Measurements from ENCODE around the gene TNFAIP2. TPM values are rescaled to one million over a fixed set of nuclear protein-coding genes. Genes with fewer than 3 reads are reported as not detected.
"Not testable (repeated sequence)": the region's sequence is repeated elsewhere in the genome, so short reads cannot be mapped to it uniquely, and the experiment has no call there.

The TNFAIP2 gene
- total RNA-seq, 2 experiments from 2014 or later, result 1.1 to 1.2 TPM

GRCh38 chr14:103111232-103111868 is 11.9 kb upstream of the TNFAIP2 start:
- POLR2A ChIA-PET, result no interaction called here
- CTCF ChIA-PET, result no interaction called here
- H3K27me3 Mint-ChIP-seq, result no peaks in the 10 kb centered on the region
- H3K27ac Mint-ChIP-seq, result no peak overlapping the region
- intact Hi-C loops (cut with micrococcal nuclease), result no loop called here
- H3K9me3 Mint-ChIP-seq, result no peaks in the 10 kb centered on the region
- no peaks in the 10 kb centered on the region for H3K36me3 Mint-ChIP-seq (ENCODE audit: low read depth)
- no peak for DNase-seq
- peaks cover 7% of the 10 kb centered on the region for H3K4me1 Mint-ChIP-seq (ENCODE audit: low read depth)
- no peak for ATAC-seq
- no peak for TF ChIP-seq CTCF (IDR thresholded peaks at IDR 0.05)
- H3K4me3 Mint-ChIP-seq, result no peak overlapping the region

DNA sequence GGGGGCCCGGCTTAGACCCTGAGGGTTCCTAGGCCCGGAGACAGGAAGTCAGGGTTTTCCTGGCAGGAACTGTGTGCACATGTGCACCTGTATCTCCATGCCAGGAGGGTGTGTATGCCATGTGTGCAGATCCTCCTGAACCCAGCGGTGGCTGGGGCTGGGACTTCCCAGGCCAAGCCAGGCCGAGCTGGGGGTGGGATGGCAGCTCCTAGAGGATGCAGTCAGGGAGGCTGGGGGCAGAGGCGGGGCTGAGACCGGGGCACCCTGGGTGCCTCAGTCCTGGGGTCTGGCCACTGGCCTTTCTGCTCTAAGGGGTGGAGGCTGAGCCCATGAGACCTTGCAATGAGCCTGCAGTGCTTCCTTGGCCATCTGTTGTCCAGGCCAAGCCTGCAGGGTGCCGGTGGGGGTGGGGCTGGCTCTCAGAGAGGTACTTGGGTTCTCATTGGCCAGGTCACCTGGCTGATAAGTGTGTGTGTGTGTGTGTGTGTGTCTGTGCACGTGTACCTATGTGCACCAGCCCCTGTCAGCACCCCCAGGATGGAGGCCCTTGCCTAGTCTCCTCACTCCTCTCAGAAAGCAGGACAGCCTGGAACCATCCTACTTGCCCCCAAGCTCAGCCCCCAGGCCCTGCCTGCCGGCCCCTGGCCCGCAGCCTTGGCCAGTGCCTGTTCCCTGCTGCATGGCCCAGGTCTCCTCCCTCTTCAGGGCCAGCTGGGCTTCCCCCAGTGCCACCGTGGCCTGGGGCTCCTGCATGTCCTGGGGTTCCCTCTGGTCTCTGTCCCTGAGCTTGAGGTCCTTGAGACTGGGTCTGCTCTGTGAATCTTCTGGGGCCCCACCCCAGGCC is 10.6 kb upstream of the TNFAIP2 start:
- Mint-ChIP-seq H3K9me3 (no peaks in the 10 kb centered on the region), H3K27me3 (no peaks in the 10 kb centered on the region), H3K36me3 (ENCODE audit: low read depth) (no peaks in the 10 kb centered on the region), H3K4me1 (ENCODE audit: low read depth) (peaks cover 7% of the 10 kb centered on the region), H3K4me3 (no peak overlapping the region), H3K27ac (no peak overlapping the region)
- CTCF ChIA-PET, result interaction anchor here (1.1 kb wide), 1 partner anchor 8 kb away, joined by 5 read pairs; no protein-coding TSS in a partner anchor
- TF ChIP-seq CTCF (IDR thresholded peaks at IDR 0.05), result no peak
- POLR2A ChIA-PET, result no interaction called here
- no peak for ATAC-seq
- no peak for DNase-seq
- intact Hi-C loops (cut with micrococcal nuclease), result no loop called here

GRCh38 chr14:103113303-103113702 is 10.0 kb upstream of the TNFAIP2 start:
- CTCF ChIA-PET, result interaction anchor here (1.1 kb wide), 1 partner anchor 8 kb away, joined by 5 read pairs; no protein-coding TSS in a partner anchor
- Mint-ChIP-seq H3K27ac (no peak overlapping the region), H3K36me3 (ENCODE audit: low read depth) (no peaks in the 10 kb centered on the region), H3K4me3 (no peak overlapping the region), H3K4me1 (ENCODE audit: low read depth) (peaks cover 7% of the 10 kb centered on the region), H3K27me3 (no peaks in the 10 kb centered on the region), H3K9me3 (no peaks in the 10 kb centered on the region)
- POLR2A ChIA-PET, result no interaction called here
- ATAC-seq (no peak), DNase-seq (no peak)
- intact Hi-C loops (cut with micrococcal nuclease), result no loop called here
- TF ChIP-seq CTCF (IDR thresholded peaks at IDR 0.05), result no peak

DNA sequence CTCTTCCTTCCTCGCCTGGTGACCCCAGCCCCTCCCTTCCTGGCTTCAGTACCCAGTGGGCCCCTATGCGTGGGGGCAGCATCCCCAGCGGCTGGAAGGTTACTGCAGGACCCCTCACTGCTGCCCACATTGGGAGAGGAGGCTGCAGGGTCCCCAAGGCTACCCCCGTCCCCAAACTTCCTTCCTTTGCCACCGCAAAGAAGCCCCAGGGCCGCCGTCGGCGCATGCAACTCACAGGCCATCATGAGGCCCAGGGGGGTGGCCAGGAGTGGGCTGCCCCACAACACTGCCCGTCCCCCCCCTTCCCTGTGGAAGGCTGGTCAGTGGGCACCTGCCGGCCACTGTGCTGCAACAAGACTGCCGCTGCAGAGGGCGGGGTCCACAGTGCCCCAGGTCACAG is 9.5 kb upstream of the TNFAIP2 start:
- H3K27ac Mint-ChIP-seq, result no peak overlapping the region
- H3K4me3 Mint-ChIP-seq, result no peak overlapping the region
- H3K9me3 Mint-ChIP-seq, result no peaks in the 10 kb centered on the region
- no peaks in the 10 kb centered on the region for H3K36me3 Mint-ChIP-seq (ENCODE audit: low read depth)
- H3K4me1 Mint-ChIP-seq (ENCODE audit: low read depth), result peaks cover 5% of the 10 kb centered on the region
- ATAC-seq, result no peak
- no peaks in the 10 kb centered on the region for H3K27me3 Mint-ChIP-seq
- DNase-seq, result no peak
- ChIA-PET CTCF (interaction anchor here (1.1 kb wide), 1 partner anchor 9 kb away, joined by 5 read pairs; no protein-coding TSS in a partner anchor), POLR2A (no interaction called here)
- no peak for TF ChIP-seq CTCF (IDR thresholded peaks at IDR 0.05)
- intact Hi-C loops (cut with micrococcal nuclease), result no loop called here

DNA sequence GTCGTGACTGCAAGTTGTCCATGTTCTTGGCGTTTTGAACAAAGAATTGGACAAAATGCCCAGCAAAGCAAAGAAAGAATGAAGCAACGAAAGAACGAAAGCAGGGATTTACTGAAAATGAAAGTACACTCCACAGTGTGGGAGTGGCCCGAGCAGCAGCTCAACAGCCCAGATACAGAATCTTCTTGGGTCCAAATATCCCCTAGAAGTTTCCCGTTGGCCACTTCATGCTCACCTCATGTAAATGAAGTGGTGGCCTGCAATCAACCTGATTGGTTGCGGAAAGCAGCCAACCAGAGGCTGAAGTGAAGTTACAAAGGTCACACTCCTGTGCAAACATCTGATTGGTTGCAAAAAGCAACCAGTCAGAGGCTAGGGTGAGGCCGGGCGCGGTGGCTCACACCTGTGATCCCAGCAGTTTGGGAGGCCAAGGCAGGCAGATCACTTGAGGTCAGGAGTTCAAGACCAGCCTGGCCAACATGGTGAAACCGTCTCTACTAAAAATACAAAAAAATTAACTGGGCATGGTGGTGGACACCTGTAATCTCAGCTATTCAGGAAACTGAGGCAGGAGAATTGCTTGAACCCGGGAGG is 8.1 kb upstream of the TNFAIP2 start:
- DNase-seq, result peak; percentile 37
- ATAC-seq; H3K27ac Mint-ChIP-seq; H3K36me3 Mint-ChIP-seq (ENCODE audit: low read depth); H3K4me3 Mint-ChIP-seq; H3K9me3 Mint-ChIP-seq; intact Hi-C loops (cut with micrococcal nuclease); H3K27me3 Mint-ChIP-seq; H3K4me1 Mint-ChIP-seq (ENCODE audit: low read depth): not testable (repeated sequence)
- CTCF ChIA-PET, result interaction anchor here (2.2 kb wide), 1 partner anchor 10 kb away, joined by 16 read pairs; no protein-coding TSS in a partner anchor
- POLR2A ChIA-PET, result interaction anchor here (0.5 to 0.6 kb wide), 2 partner anchors 56 to 192 kb away, joined by 3 read pairs; no protein-coding TSS in a partner anchor
